ENCODE results near the gene LRRC75B. TPM values are rescaled to one million over a fixed set of nuclear protein-coding genes. Genes with fewer than 3 reads are reported as not detected.
"Not testable (repeated sequence)": the region's sequence is repeated elsewhere in the genome, so short reads cannot be mapped to it uniquely, and the experiment has no call there.

Gene LRRC75B, protein sequence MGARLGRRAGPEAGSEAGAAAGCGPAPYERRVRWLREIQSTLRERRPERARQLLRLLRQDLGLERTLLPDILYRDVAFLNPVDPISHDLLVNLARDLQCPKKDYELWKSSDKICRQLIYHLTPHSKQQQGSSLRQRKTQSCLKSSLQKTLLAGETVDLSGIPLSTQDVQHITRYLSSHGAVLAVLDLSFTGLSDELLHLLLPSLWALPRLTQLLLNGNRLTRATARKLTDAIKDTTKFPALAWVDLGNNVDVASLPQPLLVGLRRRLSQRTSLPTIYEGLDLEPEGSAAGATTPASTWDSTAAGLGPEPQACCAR
- total RNA-seq (1 to 10 TPM; 2.9 to 6.6 (median 5.3) TPM), polyA plus RNA-seq (1 to 10 TPM; 3.4 to 6.7 (median 6.4) TPM)
- long read RNA-seq, donor 1, partial matches to known transcripts, result 5 of 6 reads
- long read RNA-seq, donor 1, other reads (novel, unspliced or antisense), result 0 of 6 reads
- long read RNA-seq, donor 2, partial matches to known transcripts, result 0 of 1 reads
- long read RNA-seq, donor 2, other reads (novel, unspliced or antisense), result 0 of 1 reads

- 5 to 9% (median 7%) methylated on average over 39 to 72 of the region's 72 CpGs for WGBS, 5 donors
- TF ChIP-seq CTCF (IDR thresholded peaks at IDR 0.05 in 8 of 11, conservative IDR thresholded peaks at IDR 0.05 in 3 of 11), result no peak
- no peak for TF ChIP-seq POLR2A (IDR thresholded peaks at IDR 0.05)
- TF ChIP-seq POLR2AphosphoS5 (IDR thresholded peaks at IDR 0.05), result peak; percentile 64 to 78 (median 74)
- Histone ChIP-seq H3K4me3 (peak within 1 kb of the TSS; percentile 31 to 77 (median 54)), H3K27me3 (replicated peaks in 1 of 7) (peaks cover 0 to 19% (median 0%) of the 10 kb centered on the region in 7 donors), H3K36me3 (peaks cover 0 to 11% (median 0%) of the 10 kb centered on the region in 6 donors), H3K27ac (peak within 1 kb of the TSS in 7 of 8 donors; percentile 22 to 73 (median 61)), H3K9me3 (no peaks in the 10 kb centered on the region), H3K4me1 (peaks cover 0 to 23% (median 15%) of the 10 kb centered on the region in 6 donors)
- intact Hi-C loops (cut with DNase I; ENCODE audit: low total_unique reads), result no loop called here
- DNase-seq, result peak; percentile 87
Observed at GRCh38 chr22:24592851-24593558, at the start of gene LRRC75B. TSS of gene LRRC75B (minus strand) at chr22:24593073. CDS start at chr22:24593039, 34 bp downstream.

DNA sequence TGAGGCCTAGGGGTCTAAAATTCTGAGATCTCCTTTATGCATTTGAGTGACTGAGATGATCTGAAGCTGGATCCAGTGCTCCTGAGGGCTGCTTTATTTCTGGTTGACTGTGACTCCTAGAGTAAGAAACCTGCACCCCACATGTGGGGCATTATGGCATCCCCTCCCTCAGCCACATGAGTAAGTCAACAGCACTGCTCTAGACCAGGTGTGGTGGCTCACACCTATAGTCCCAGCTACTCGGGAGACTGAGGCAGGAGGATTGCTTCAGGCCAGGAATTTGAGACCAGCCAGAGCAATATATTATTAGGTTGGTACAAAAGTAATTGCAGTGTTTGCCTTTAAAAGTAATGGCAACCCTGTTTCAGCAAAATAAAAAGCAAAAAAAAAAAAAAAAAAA lies 49.4 kb upstream of the LRRC75B start:
- H3K27ac ChIP-seq; H3K36me3 ChIP-seq; intact Hi-C loops (cut with DNase I; ENCODE audit: low total_unique reads); H3K4me3 ChIP-seq; H3K27me3 ChIP-seq (replicated peaks in 1 of 7): not testable (repeated sequence)
- peak; percentile 13 for DNase-seq
- H3K9me3 ChIP-seq, result peaks cover 0 to 15% (median 5%) of the 10 kb centered on the region in 8 donors
- WGBS, 5 donors, result 69 to 94% (median 87%) methylated on average over 1 of the region's 1 CpG
- H3K4me1 ChIP-seq, result peaks cover 0 to 14% (median 0%) of the 10 kb centered on the region in 6 donors

DNA sequence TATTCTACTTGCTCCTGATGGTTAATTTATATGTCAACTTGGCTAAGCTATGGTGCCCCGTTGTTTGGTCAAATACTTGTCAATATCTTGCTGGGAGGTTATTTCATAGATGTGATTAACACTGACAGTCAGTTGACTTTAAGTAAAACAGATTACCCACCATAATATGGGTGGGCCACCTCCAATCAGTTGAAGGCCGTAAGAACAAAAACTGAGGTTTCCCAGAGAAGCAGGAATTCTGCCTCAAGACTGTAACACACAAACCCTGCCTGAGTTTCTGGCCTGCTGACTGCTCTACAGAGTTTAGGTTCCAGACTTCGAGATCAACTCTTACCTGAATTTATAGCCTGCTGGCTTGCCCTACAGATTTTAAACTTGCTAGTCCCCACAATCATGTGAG lies 43.6 kb upstream of the LRRC75B start:
- Histone ChIP-seq H3K4me1 (peaks cover 4 to 40% (median 21%) of the 10 kb centered on the region in 6 donors), H3K9me3 (peaks cover 0 to 15% (median 5%) of the 10 kb centered on the region in 8 donors)
- DNase-seq; H3K4me3 ChIP-seq; H3K36me3 ChIP-seq; H3K27me3 ChIP-seq (replicated peaks in 1 of 7); intact Hi-C loops (cut with DNase I; ENCODE audit: low total_unique reads); H3K27ac ChIP-seq: not testable (repeated sequence)
- 86 to 96% (median 92%) methylated on average over 3 of the region's 3 CpGs for WGBS, 5 donors

- 16 to 21% (median 20%) methylated on average over 4 to 9 of the region's 10 CpGs for WGBS, 5 donors
Observed at GRCh38 chr22:24634776-24635389, 42.0 kb upstream of the LRRC75B start.

DNA sequence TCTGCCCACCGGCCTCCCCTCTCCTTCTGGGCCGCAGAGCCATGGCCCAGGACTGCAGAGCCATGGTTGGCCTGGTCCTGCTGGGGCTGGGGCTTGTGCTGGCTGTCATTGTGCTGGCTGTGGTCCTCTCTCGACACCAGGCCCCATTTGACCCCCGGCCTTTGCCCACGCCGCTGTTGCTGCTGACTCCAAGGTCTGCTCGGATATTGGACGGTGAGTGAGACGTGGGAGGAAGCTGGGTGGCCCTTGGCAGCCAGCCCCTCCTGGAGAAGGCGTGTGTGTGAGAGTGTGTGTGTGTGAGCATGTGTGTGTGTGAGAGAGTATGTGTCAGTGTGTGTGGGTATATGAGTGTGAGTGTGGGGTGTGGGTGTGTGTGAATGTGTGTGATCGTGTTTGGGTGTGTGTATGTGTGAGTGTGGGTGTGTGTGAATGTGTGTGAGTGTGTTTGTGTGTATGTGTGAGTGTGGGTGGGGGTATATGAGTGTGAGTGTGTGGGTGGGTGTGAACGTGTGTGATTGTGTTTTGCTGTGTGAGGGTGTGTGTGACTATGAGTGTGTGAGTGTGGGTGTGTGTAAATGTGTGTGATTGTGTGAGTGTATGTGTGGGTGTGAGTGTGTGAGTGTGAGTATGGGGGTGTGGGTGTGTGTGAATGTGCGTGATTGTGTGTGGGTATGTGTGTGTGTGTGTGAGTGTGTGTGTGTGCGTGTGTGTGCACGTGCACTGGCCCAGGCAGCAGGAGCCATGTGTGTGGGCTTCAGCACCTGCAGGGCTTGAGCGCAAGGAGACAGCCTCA lies 40.6 kb upstream of the LRRC75B start:
- DNase-seq; H3K9me3 ChIP-seq; H3K27me3 ChIP-seq (replicated peaks in 1 of 7); intact Hi-C loops (cut with DNase I; ENCODE audit: low total_unique reads); H3K4me3 ChIP-seq; H3K36me3 ChIP-seq: not testable (repeated sequence)
- 48 to 57% (median 52%) methylated on average over 16 of the region's 16 CpGs for WGBS, 5 donors
- Histone ChIP-seq H3K4me1 (peaks cover 4 to 57% (median 27%) of the 10 kb centered on the region in 6 donors), H3K27ac (peak overlapping the region in 2 of 8 donors; percentile 11 to 30)

More at GRCh38 chr22:24634776-24635389, 42.0 kb upstream of the LRRC75B start:
- DNase-seq, result peak; percentile 72
- Histone ChIP-seq H3K4me1 (peaks cover 4 to 56% (median 27%) of the 10 kb centered on the region in 6 donors), H3K27ac (peak overlapping the region in 2 of 8 donors; percentile 11 to 19)
- H3K36me3 ChIP-seq; H3K27me3 ChIP-seq (replicated peaks in 1 of 7); H3K4me3 ChIP-seq; H3K9me3 ChIP-seq; intact Hi-C loops (cut with DNase I; ENCODE audit: low total_unique reads): not testable (repeated sequence)
- peak in 5 of 11 experiments; percentile 18 to 44 (median 27) for TF ChIP-seq CTCF (IDR thresholded peaks at IDR 0.05 in 8 of 11, conservative IDR thresholded peaks at IDR 0.05 in 3 of 11)
